GM12801 (cell line): ENCODE measurements around the gene CD82.

Source experiments
- CTCF ChIP-seq: IDR thresholded peaks from one replicate; pipeline ENCODE4 v1.5.1; 2011; ENCODE audit warnings: control low read depth; ENCODE audit not compliant: insufficient read length; ENCODE audit errors: extremely low read depth

The CD82 gene

DNA sequence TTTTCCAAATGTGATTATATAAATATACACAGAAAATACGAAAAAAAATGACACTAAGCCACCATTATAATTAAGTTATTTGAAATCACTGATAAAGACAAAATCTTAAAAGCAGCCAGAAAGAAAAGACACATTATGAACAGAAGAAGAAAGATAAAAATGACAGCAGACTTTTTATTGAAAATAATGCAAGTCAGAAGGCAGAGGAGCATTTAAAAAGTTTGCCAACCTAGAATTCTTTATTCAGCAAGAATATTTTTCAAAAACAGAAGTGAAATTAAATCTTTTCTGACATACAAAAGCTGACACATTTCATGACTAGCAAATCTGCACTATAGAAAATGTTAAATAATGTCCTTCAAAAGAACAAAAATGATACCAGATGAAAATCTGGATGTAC, 77.8 kb downstream of the CD82 start:
- TF ChIP-seq CTCF, result no peak

DNA sequence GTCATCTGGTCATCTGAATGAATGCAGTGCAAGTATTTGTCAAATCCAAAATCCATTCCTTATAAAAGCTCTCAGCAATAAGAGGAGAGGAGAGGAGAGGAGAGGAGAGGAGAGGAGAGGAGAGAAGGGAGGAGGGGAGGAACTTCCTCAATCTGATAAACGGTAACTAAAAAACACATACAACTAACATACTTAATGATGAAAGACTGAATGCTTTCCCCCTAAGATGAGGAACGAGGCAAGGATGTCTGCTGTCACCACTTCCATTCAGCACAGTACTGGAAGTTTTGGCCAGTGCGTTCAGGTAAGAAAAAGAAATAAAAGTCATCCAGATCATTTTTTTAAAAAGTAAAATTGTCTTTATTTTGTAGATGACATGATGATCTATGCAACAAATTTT, 80.4 kb downstream of the CD82 start:
- TF ChIP-seq CTCF, result no peak

- TF ChIP-seq CTCF, result no peak
Measured at GRCh38 chr11:44648109-44648508, 82.6 kb downstream of the CD82 start.

- no peak for TF ChIP-seq CTCF
Measured at GRCh38 chr11:44651535-44652155, 86.2 kb downstream of the CD82 start.

GRCh38 chr11:44652901-44653644, 87.6 kb downstream of the CD82 start:
- TF ChIP-seq CTCF, result no peak

DNA sequence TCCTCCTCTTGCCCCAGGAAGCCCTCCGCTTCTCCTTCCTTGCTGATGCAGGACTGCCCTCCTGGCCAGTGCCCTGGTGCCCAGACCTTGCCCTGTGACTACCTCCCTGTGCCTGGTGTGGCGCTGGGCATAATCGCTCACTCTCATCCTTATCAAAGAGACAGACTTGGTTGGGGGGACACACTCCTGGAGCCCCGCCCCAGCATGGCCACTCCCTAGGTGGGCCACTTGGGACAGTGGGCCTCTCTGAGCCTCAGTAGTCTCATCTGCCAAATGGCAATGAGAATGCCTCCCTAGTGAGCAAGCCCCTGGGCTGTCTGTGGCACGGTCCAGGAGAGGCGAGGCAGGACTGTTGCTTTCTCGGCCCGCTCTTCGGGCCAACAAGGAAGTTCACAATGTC, 88.6 kb downstream of the CD82 start:
- no peak for TF ChIP-seq CTCF

GRCh38 chr11:44654596-44654995, 89.1 kb downstream of the CD82 start:
- TF ChIP-seq CTCF, result no peak
